ENCODE data around the gene CHADL.

The CHADL gene

GRCh38 chr22:41256254-41257253 lies 15.8 kb upstream of the CHADL start:
- DNase-seq (ENCODE audit: low spot score) = no peak

DNA sequence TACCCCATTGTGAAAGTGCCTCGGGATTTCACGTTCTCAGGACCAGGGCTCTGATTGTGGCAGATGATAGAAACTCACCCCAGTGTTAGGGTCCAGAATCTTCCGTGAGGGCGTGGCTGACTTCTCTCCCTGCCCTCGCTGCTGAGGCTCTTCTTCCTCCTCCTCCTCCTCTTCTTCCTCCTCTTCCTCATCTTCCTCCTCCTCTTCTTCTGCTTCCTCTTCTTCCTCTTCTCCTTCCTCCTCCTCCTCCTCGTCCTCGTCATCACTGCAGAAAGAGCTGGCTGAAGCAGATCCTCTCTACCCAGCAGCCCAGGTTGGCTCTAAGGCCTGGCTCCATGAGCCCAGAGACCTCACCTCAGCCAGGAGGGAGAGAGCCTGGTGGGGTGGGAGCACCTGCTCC lies 13.5 kb upstream of the CHADL start:
- no peak for DNase-seq (ENCODE audit: low spot score)

GRCh38 chr22:41252365-41252764 lies 11.6 kb upstream of the CHADL start:
- DNase-seq (ENCODE audit: low spot score) = no peak

- no peak for DNase-seq (ENCODE audit: low spot score)
Observed at GRCh38 chr22:41250127-41250526, 9.4 kb upstream of the CHADL start.

DNA sequence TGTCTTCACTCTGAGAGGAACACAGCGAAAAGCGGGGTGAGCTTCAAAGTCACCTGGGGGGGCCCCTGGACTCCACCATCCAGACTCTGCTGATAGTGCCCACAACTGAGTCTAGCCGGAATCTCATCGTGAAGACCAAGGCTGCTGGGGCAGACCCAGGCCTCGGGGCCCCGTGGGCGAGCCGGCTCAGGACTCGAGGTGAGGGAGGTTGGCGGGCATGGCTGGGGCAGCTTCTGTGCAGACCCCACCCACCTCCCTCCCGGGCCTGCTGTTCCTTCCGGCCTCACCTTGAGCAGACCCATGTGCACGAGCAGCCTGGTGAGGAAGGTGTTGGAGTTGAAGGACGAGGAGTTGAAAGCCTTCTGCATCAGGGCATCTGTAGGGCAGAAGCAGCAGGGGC lies 8.7 kb upstream of the CHADL start:
- no peak for DNase-seq (ENCODE audit: low spot score)

DNA sequence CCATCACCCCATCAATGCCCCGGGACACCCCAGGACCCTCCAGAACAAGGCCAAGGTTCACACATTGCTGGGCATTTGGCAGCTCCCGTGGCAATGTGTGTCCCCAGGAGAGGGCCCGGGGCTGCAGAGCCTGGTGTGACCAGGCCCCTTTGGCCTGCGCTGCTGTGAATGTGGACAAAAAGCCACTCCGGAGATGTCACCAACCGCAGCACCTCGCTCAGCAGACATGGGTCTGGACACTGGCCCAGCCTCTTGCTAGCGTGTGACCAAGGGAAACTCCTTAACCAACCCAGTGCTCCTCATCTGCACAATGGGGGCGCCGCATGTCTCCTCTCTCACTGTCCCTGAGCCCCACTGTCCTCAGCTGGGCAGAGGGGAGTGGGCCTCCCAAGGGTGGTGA lies 8.0 kb upstream of the CHADL start:
- no peak for DNase-seq (ENCODE audit: low spot score)

DNA sequence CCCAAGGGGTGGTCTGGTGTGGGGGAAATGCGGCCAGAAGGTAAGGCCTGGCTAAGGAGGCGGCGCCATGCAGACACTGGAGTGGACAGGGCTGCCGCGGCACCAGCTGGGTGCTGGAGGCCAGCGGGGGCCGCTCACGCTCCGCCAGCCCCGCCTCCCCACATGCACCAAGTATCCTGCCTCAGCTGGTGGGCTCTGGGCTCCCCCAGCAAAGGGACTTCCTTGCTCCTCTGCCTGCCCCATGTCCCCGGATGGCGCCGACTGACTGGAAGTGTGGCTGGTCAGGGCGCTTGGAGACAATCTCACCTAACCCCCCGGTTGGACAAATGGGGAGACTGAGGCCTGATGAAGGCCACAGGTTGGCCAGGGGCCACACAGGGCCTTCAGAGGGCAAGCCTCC lies 7.6 kb upstream of the CHADL start:
- DNase-seq (ENCODE audit: low spot score) = no peak

DNA sequence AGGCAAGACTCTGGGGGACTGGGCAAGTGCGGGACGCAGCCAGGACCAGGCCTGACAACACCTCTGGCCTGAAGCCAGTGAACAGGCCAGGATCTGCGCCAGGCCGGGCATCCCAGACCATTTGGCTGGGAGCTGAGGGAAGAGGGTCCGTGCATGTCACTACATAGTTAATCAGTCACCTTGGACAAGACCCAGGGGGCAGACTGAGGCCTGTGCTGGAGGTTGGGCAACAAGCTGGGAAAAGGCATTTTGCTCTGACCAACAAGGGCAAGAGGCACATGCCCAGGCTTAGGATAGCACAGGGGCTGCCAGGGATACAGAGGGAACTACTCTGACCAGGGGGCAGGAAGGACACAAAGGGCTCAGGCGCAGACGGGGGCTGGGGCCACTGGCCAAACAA lies 7.0 kb upstream of the CHADL start:
- DNase-seq (ENCODE audit: low spot score) = no peak

DNA sequence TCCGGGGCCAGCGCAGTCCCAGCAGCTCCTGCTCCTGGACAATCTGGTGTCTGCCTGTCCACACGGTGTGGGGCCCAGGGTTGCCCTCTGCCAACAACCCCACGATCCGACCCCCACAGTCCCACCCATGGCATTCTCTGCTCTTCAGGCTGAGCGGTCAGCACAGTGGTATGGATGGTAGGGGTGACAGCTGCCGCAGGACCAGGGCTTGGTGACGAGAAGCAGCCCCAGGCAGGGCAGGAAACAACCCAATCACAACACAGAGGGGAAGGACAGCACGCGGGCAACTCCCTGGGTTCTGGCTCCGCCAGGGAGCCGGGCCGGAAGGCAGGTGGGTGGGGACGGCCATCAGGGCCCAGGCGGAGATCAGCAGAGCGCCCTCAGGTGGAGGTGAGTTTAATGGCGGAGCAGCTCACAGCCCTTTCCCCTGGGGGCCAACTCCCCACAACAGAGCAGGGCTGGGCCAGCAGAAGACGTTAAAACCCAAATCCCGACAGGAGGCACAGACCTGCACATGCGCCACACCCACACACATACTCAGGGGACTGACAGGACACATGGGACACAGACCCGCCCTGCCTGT lies 5.3 kb upstream of the CHADL start:
- no peak for DNase-seq (ENCODE audit: low spot score)

- DNase-seq (ENCODE audit: low spot score) = no peak
Observed at GRCh38 chr22:41243361-41243760, 2.6 kb upstream of the CHADL start.

DNA sequence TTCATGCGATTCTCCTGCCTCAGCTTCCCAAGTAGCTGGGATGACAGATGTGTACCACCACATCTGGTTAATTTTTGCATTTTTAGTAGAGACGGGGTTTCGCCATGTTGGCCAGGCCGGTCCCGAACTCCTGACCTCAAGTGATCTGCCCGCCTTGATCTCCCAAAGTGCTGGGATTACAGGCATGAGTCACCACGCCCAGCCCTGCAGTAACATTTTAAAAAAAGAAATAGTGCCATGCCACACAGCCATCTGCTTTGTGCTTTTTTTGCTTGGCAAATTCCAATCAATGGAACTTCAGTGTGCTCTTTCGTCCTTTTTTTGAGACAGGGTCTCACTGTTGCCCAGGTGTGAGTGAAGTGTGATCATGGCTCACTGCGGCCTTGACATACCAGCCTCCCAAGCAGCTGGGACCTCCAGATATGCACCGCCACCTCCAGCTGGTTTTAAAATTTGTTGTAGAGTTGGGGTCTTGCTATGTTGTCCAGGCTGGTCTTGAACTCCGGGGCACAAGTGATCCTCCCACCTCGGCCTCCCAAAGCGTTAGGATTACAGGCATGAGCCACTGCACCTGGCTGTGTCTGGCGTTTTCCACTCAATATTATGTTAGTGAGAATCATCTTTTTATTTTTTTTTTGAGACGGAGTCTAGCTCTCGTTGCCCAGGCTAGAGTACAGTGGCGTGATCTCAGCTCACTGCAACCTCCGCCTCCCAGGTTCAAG lies 1.8 kb upstream of the CHADL start:
- no peak for DNase-seq (ENCODE audit: low spot score)

- no peak for DNase-seq (ENCODE audit: low spot score)
Observed at GRCh38 chr22:41241133-41241676, 474 bp upstream of the CHADL start.

- no peak for DNase-seq (ENCODE audit: low spot score)
Observed at GRCh38 chr22:41239443-41240128, 1.1 kb downstream of the CHADL start.

DNA sequence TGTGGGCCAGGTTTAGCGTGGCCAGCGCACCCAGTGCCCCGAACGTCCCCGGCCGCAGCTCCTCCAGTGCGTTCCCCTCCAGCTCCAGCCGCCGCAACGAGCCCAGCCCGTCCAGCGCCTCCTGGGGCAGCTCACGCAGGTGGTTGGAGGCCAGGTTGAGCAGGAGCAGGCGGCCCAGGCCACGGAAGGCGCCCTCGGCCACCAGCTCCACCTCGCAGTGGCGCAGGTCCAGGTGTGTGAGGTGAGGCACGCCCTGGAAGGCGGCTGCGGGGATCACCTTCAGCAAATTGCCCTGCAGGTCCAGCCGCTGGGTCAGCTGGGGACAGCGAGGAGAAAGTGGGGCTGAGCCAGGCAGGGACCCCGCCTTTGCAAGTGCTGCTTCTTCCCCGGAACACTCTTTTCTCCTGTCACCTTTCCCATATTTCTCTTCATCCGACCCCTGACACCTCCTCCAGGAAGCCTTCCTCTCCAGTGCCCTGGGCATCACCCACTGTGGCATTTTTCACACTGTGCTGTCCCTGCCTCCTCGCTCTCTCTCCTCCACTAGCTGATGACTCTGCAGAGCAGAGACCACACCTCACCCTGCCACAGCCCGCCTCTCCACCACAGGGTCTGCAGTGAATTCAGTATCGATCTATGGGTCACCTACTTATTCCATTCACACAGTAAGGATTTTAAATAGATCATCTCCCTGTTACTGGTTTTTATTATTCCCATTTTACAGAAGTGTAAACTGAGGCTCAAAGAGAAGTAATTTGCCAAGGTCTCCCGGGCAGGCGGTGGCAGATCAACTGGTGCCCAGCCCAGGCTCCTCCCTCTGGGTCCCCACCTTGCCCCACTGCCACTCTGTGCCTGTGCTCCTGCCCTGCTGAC lies 1.9 kb downstream of the CHADL start:
- no peak for DNase-seq (ENCODE audit: low spot score)

- peak; percentile 85 for DNase-seq (ENCODE audit: low spot score)
Observed at GRCh38 chr22:41237707-41238569, 2.8 kb downstream of the CHADL start.

DNA sequence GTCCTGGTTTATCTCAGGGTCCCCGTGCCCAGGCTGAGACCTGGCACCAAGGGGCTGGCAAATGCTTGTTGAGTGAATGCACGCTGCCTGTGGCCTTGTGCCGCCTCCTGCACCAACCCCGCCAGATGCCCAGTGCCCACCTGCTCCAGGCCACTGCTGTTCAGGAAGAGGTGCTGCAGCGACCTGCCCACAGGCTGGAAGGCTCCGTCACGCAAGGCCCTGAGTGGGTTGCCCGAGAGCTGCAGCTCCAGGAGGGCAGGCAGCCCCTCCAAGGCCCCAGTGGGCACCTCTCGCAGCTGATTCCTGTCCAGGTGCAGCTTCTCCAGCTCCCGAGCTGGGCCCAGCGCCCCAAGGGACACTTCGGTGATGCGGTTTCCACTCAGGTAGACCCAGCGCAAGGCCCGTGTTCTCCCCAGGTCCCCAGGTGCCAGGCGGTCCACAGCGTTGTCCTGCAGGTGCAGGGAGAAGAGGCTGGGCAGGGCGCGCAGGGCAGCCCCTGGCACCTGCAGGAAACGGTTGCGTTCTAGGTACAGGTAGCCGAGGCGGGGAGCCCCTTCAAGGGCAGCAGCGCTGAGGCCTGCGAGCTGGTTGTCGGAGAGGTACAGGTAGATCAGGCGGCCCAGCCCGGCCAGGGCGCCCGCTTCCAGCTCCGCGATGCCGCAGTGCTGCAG lies 3.6 kb downstream of the CHADL start:
- DNase-seq (ENCODE audit: low spot score) = no peak

GRCh38 chr22:41234815-41235695 lies 5.7 kb downstream of the CHADL start:
- DNase-seq (ENCODE audit: low spot score) = no peak

DNA sequence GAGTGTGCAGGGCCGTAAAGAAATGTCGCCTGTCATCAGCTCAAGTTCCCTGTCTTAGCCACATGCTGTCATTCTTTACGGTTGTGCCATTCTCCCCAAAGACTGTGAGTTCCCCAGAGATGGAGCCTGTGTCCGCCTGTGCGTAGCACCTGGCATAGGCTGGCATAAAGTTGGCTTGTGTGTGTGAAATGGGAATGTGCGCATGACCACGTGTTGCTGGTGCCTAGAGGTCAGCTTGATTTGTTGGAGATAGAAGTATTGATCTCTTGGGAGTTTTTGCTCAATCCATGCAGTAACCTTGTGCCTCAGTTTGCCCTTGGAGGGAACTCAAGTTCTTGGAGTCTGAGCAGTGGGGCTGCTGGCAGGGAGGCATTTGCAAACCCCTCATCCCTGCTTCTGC lies 9.4 kb downstream of the CHADL start:
- no peak for DNase-seq (ENCODE audit: low spot score)
